ENCODE measurements around the gene APBB2. TPM values are rescaled to one million over a fixed set of nuclear protein-coding genes. Genes with fewer than 3 reads are reported as not detected.

APBB2 gene
- total RNA-seq, 1 experiment from 2014 or later, result 49.0 TPM

GRCh38 chr4:41207291-41207831 lies 7.0 kb downstream of the APBB2 start:
- H3K27ac Mint-ChIP-seq, result no peak overlapping the region
- TF ChIP-seq ZNF532 (CRISPR knock-in tag; IDR thresholded peaks at IDR 0.05; ENCODE audit: borderline replicate concordance) (no peak), ZNF423 (CRISPR knock-in tag; IDR thresholded peaks at IDR 0.05) (no peak), NFYB (CRISPR knock-in tag; conservative IDR thresholded peaks at IDR 0.05; ENCODE audit: low read depth) (no peak), MAX (CRISPR knock-in tag; IDR thresholded peaks at IDR 0.05) (no peak), ZMAT4 (CRISPR knock-in tag; IDR thresholded peaks at IDR 0.05) (no peak), ATF2 (CRISPR knock-in tag; IDR thresholded peaks at IDR 0.05; ENCODE audit: borderline replicate concordance, low read depth) (no peak), RORB (CRISPR knock-in tag; IDR thresholded peaks at IDR 0.05) (no peak)
- H3K36me3 Mint-ChIP-seq, result no peaks in the 10 kb centered on the region

GRCh38 chr4:41205854-41206460 lies 8.4 kb downstream of the APBB2 start:
- Mint-ChIP-seq H3K27me3 (ENCODE audit: low read depth) (no peaks in the 10 kb centered on the region), H3K9me3 (no peaks in the 10 kb centered on the region), H3K4me1 (peaks cover 40% of the 10 kb centered on the region), H3K27ac (peak overlapping the region; percentile 41; the same call in 1 of the 2 replicates), H3K36me3 (no peaks in the 10 kb centered on the region), H3K4me3 (no peak overlapping the region)
- no peak for DNase-seq (ENCODE audit: low spot score)
- ATAC-seq, result no peak
- POLR2A ChIA-PET, result no interaction called here
- CTCF ChIA-PET, result interaction anchor here (0.8 to 2.7 kb wide), 4 partner anchors 8 to 308 kb away, joined by 3 to 24 read pairs (median 7); partner anchors contain the start of gene APBB2
- TF ChIP-seq TCF7 (CRISPR knock-in tag; IDR thresholded peaks at IDR 0.05; ENCODE audit: low read depth) (no peak), E2F1 (CRISPR knock-in tag; IDR thresholded peaks at IDR 0.05) (no peak), ZNF121 (CRISPR knock-in tag; IDR thresholded peaks at IDR 0.05) (no peak), ZSCAN18 (CRISPR knock-in tag; IDR thresholded peaks at IDR 0.05) (no peak), USF2 (CRISPR knock-in tag; IDR thresholded peaks at IDR 0.05) (no peak), ZNF138 (CRISPR knock-in tag; conservative IDR thresholded peaks at IDR 0.05) (no peak), MLX (CRISPR knock-in tag; IDR thresholded peaks at IDR 0.05) (no peak), CBFB (CRISPR knock-in tag; IDR thresholded peaks at IDR 0.05; ENCODE audit: low read depth) (no peak), ZNF416 (CRISPR knock-in tag; IDR thresholded peaks at IDR 0.05) (no peak), RORB (CRISPR knock-in tag; IDR thresholded peaks at IDR 0.05) (no peak), NR3C1 (CRISPR knock-in tag; conservative IDR thresholded peaks at IDR 0.05; ENCODE audit: low read depth) (no peak), KAT7 (CRISPR knock-in tag; IDR thresholded peaks at IDR 0.05; ENCODE audit: borderline replicate concordance) (no peak), ZNF423 (CRISPR knock-in tag; IDR thresholded peaks at IDR 0.05) (no peak), ZNF512 (CRISPR knock-in tag; IDR thresholded peaks at IDR 0.05; ENCODE audit: borderline replicate concordance) (no peak), ZNF396 (CRISPR knock-in tag; IDR thresholded peaks at IDR 0.05; ENCODE audit: borderline replicate concordance) (no peak)

More at GRCh38 chr4:41207291-41207831, 7.0 kb downstream of the APBB2 start:
- DNase-seq (ENCODE audit: low spot score), result no peak
- Mint-ChIP-seq H3K4me1 (peaks cover 35% of the 10 kb centered on the region), H3K9me3 (no peaks in the 10 kb centered on the region), H3K4me3 (no peak overlapping the region), H3K27me3 (ENCODE audit: low read depth) (peaks cover under 1% of the 10 kb centered on the region; the same call in 1 of the 2 replicates)
- ChIA-PET POLR2A (no interaction called here), CTCF (interaction anchor here (0.6 to 1.0 kb wide), 3 partner anchors 128 to 299 kb away, joined by 3 to 6 read pairs (median 3); no protein-coding TSS in a partner anchor)
- ATAC-seq, result no peak
